ENCODE data around the gene HAAO.
"Not testable (repeated sequence)": the region's sequence is repeated elsewhere in the genome, so short reads cannot be mapped to it uniquely, and the experiment has no call there.

HAAO gene

DNA sequence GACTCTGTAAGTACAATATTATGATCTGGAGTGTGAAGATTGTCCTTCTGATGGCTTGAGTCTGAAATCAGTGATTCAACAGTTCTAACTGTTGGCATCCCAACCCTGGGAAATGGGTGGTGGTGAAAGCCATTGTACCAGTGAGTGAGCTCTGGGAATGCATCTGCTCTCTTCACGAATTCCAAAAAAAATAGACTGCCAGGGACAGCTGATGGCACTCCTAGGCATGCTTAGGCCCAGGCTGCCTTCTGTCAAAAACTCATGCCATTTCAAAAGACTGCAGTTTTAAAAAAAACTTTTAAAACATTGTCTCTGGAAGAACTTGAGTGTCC is 48.8 kb downstream of the HAAO start:
- no peak for DNase-seq

GRCh38 chr2:42742740-42743658 is 49.4 kb downstream of the HAAO start:
- DNase-seq = no peak

- no peak for DNase-seq
These were observed 51.2 kb downstream of the HAAO start for GRCh38 chr2:42741140-42741539.

- DNase-seq = no peak
These were observed 55.6 kb downstream of the HAAO start for GRCh38 chr2:42736598-42737322.

GRCh38 chr2:42733852-42734251 is 58.5 kb downstream of the HAAO start:
- DNase-seq = no peak

DNA sequence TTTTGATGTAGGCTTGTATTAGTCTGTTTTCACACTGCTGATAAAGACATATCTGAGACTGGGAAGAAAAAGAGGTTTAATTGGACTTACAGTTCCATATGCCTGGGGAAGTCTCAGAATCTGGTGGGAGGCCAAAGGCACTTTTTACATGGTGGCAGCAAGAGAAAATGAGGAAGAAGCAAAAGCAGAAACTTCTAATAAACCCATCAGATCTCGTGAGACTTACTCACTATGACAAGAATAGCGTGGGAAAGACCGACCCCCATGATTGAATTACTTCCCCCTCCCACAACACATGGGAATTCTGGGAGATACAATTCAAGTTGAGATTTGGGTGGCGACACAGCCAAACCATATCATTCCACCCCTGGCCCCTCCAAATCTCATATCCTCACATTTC is 61.1 kb downstream of the HAAO start:
- DNase-seq = not testable (repeated sequence)

DNA sequence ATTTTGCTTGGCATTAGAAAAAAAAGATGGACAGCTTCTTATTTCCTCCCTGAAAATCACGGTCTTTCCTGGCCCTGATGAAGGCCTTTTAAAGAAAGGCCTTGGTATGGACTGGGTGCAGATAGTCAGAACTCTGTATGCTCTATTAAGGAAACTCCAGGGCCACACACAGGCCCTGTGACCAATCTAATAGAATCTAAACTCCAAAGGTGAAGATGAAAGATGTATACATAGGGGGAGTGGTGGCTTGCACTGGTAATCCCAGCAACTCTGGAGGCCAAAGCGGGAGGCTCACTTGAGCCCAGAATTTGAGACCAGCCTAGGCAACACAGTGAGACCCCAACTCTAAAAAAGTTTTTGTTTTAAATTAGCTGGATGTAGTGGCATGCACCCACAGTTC is 65.7 kb downstream of the HAAO start:
- no peak for DNase-seq

- DNase-seq = peak; percentile 15
These were observed 66.7 kb downstream of the HAAO start for GRCh38 chr2:42725657-42726056.

DNA sequence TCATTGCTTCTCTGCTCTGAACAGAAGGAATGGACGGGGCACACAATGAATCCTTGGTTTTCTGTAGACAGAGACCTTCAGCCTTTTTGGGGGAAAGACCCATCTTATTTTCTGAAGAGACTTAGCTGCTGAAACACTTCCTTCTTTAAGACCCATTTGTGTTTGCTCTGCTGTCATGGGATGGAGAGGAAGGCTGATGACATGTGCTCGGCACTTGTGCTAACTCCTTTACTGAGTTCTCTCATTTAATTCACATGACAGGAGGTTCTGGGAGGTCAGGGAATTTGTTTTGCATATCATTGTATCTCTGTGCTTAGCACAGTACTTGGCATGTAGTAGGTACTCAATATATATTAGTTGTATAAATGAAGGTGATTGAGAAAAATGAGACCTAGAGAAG is 67.5 kb downstream of the HAAO start:
- DNase-seq = no peak

DNA sequence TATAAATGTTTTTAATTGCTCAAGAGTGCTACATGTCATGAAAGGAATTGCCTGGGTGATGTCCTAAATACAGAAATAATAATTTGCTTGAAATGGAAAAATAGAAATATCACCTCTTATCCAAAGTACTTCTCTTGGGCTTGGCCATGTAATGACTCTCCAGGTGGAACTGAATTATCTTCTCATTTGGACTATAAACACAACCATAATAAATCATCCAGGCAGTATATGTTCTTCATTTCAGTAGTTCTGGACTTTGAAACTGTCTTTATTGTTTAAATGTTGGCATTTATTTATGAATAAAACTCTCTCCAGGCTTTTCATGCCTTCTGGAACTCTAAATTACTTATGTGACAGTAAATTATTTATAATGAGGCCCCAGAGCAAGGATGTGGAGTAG is 68.9 kb downstream of the HAAO start:
- no peak for DNase-seq

DNA sequence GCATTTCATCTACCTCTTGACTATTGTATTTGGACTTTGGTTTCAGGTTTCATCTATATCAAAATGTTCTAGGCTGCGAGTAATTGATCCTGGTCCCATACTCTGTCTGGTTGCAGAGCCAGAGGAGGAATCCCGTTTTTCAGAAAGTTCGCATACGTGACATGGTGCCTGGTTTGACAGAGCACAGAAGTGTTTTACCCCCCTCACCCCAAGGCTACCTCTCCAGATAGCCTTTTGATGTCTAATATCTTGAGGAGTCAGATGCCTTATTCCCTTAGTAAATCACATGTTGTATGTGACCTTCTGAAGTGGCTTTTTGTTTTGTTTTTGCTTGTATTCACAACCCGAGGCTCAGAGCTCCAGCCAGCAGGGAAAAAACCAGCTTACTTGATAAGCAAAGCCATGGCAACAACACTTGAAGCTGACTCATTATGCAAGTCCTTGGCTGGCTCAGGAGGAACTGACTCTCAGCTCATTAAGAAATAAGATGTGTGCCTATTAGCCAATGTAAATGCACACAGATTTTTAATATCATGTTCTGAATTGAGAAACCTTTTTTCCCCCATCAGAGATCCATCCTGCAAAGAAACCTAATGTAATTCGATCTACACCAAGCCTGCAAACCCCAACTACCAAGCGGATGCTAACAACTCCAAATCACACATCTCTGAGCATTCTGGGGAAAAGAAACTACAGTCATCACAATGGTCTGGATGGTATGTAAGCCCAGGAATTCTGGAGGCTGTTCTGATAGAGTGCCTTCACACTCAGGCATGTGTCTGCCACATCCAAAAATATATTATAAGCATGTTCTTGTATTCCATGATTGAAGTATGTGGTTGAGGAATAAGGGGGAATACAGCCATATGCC is 69.8 kb downstream of the HAAO start:
- peak; percentile 63 for DNase-seq

DNA sequence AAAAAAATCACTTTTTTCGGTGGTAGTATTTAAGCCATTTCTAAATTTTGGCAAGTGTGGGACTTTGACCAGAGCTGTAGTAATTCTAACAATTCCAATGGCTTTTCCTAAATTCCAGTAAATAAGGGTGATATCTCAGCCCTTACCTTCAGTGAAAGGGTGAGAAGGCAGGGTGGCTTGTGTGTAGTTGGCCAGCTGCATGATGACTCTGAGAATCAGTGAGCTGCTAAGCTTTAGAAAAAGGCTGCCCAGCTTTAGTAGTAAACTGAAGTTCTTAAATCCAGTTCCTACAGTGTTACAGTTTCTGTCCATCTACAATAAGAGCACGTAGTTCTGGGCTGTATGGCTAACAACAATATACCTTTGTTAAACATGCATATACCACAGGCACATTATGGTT is 70.5 kb downstream of the HAAO start:
- DNase-seq = no peak
